HCT116 (cell line): ENCODE measurements around the gene MND1. TPM values are rescaled to one million over a fixed set of nuclear protein-coding genes. Genes with fewer than 3 reads are reported as not detected.
A peak's percentile ranks its signal among the peaks of the same experiment; 100 is the strongest.

ENCODE experiments used
- ATAC-seq: fragments of 200-7000 bp; cut with Tn5 transposase; 2 replicates; pipeline ENCODE4 v1.9.1; 2020; ENCODE audit warnings: mild to moderate bottlenecking, moderate library complexity
- BruUV-seq: library from RNA; stranded (reverse); fragments of 400-500 nt; replicated peaks from 2 replicates; lab custom pipeline; 2021; lab: Mats Ljungman, UMichigan
- CTCF ChIA-PET: fragments of 300-600 bp; sonication (Branson Sonifier 250); formaldehyde crosslinking; loops from one replicate; lab custom pipeline; 2021; ENCODE audit warnings: antibody characterized with exemption; lab: Charles Lee
- POLR2A ChIA-PET: fragments of 300-600, 350-600 bp; sonication (Branson Sonifier 250); formaldehyde crosslinking; loops from one replicate; lab custom pipeline; 2021; ENCODE audit warnings: antibody characterized with exemption; lab: Charles Lee
- RAD21 ChIA-PET, 2 experiments: fragments of 300-600 bp; sonication (Branson Sonifier 250); formaldehyde crosslinking; loops; one replicate each; lab custom pipeline; 2023; ENCODE audit warnings: low total read pairs in 2 of 2; ENCODE audit not compliant: uncharacterized antibody in 2 of 2, unreplicated experiment in 2 of 2, low non-redundant PET in 1 of 2; lab: Charles Lee
- DNase-seq: peaks from one replicate; pipeline ENCODE4 v3.0.0-alpha.2; 2010; ENCODE audit warnings: low read depth, low spot score
- H2AFZ ChIP-seq: fragments of 200-600 bp; shearing (Covaris generic), sonication (generic); 2 replicates; pipeline ENCODE4 v1.6.1; 2017; ENCODE audit warnings: low read depth, mixed run types, mixed read lengths, antibody characterized with exemption, low read length; ENCODE audit not compliant: poor library complexity, severe bottlenecking
- H3K27ac ChIP-seq: 2 replicates; pipeline ENCODE4 v1.5.1; 2012; ENCODE audit warnings: low read depth, low read length
- H3K27me3 ChIP-seq: fragments of 200-600 bp; sonication (generic); 2 replicates; pipeline ENCODE4 v1.6.1; 2016; ENCODE audit warnings: mixed run types, low read length, mixed read lengths; ENCODE audit not compliant: insufficient read depth
- H3K36me3 ChIP-seq, 2 experiments: fragments of 200-500 bp in 1 of 2; fragments of 200-600 bp in 1 of 2; sonication (Bioruptor generic) in 1 of 2; sonication (generic) in 1 of 2; 2 replicates each; pipeline versions ENCODE4 v1.5.1 to v1.6.1; 2014 to 2016; ENCODE audit warnings: low read length in 2 of 2, inconsistent platforms in 1 of 2, mixed read lengths in 1 of 2, mixed run types in 1 of 2; ENCODE audit not compliant: insufficient read depth in 2 of 2, control insufficient read depth in 1 of 2
- H3K4me1 ChIP-seq, 2 experiments: fragments of 200-600 bp in 1 of 2; sonication (generic) in 1 of 2; 2 replicates each; pipeline versions ENCODE4 v1.5.1 to v1.6.1; 2012 to 2017; ENCODE audit warnings: low read length in 2 of 2, inconsistent platforms in 1 of 2, mild to moderate bottlenecking in 1 of 2, mixed read lengths in 1 of 2, mixed run types in 1 of 2, moderate library complexity in 1 of 2; ENCODE audit not compliant: insufficient read depth in 2 of 2, control insufficient read depth in 1 of 2
- H3K4me2 ChIP-seq: fragments of 200-600 bp; sonication (generic); 2 replicates; pipeline ENCODE4 v1.6.1; 2017; ENCODE audit warnings: mixed run types, low read length, mixed read lengths
- H3K4me3 ChIP-seq, 2 experiments: fragments of 200-600 bp in 1 of 2; sonication (generic) in 1 of 2; replicated peaks in 1 of 2; 2 replicates each; pipeline ENCODE4 v1.5.1; 2011 to 2016; ENCODE audit warnings: low read length in 2 of 2, control low read depth in 1 of 2, low read depth in 1 of 2, mild to moderate bottlenecking in 1 of 2, mixed read lengths in 1 of 2, mixed run types in 1 of 2
- H3K79me2 ChIP-seq: fragments of 200-600 bp; sonication (generic); 2 replicates; pipeline ENCODE4 v1.6.1; 2017; ENCODE audit warnings: mild to moderate bottlenecking, mixed run types, low read length, moderate library complexity, mixed read lengths; ENCODE audit not compliant: insufficient read depth
- H3K9ac ChIP-seq: fragments of 200-600 bp; sonication (generic); 2 replicates; pipeline ENCODE4 v1.6.1; 2016; ENCODE audit warnings: low read length, mixed read lengths
- H3K9me2 ChIP-seq: fragments of 200-600 bp; sonication (generic), shearing (Covaris generic); 2 replicates; pipeline ENCODE4 v1.6.1; 2017; ENCODE audit warnings: mixed run types, mild to moderate bottlenecking, moderate library complexity; ENCODE audit not compliant: insufficient read depth
- H3K9me3 ChIP-seq, 2 experiments: fragments of 200-500 bp in 1 of 2; fragments of 200-600 bp in 1 of 2; sonication (Bioruptor generic) in 1 of 2; sonication (generic) in 1 of 2; 2 replicates each; pipeline ENCODE4 v1.6.1; 2014 to 2017; ENCODE audit warnings: low read length in 2 of 2, mixed read lengths in 2 of 2, inconsistent platforms in 1 of 2, low read depth in 1 of 2, mild to moderate bottlenecking in 1 of 2, mixed run types in 1 of 2, moderate library complexity in 1 of 2; ENCODE audit not compliant: control insufficient read depth in 1 of 2, insufficient read depth in 1 of 2
- H4K20me1 ChIP-seq: fragments of 200-600 bp; sonication (generic), shearing (Covaris generic); 2 replicates; pipeline ENCODE4 v1.6.1; 2017; ENCODE audit warnings: mixed run types, mild to moderate bottlenecking, moderate library complexity; ENCODE audit not compliant: insufficient read depth
- CBX3 ChIP-seq: IDR thresholded peaks from 2 replicates; pipeline ENCODE4 v1.6.1; 2012; ENCODE audit warnings: low read depth
- CEBPB ChIP-seq: IDR thresholded peaks from 2 replicates; pipeline ENCODE4 v1.6.1; 2012; ENCODE audit warnings: low read depth
- FOSL1 ChIP-seq: IDR thresholded peaks from 2 replicates; pipeline ENCODE4 v1.6.1; 2012; ENCODE audit warnings: low read depth
- JUND ChIP-seq: IDR thresholded peaks from 2 replicates; pipeline ENCODE4 v1.6.1; 2012
- RAD21 ChIP-seq: IDR thresholded peaks from 2 replicates; pipeline ENCODE4 v1.6.1; 2012; ENCODE audit warnings: low read depth, mild to moderate bottlenecking
- SP1 ChIP-seq: IDR thresholded peaks from 2 replicates; pipeline ENCODE4 v1.6.1; 2012; ENCODE audit warnings: low read depth
- YY1 ChIP-seq: IDR thresholded peaks from 2 replicates; pipeline ENCODE4 v1.6.1; 2011; ENCODE audit warnings: low read length, low read depth, moderate library complexity, mild to moderate bottlenecking; ENCODE audit not compliant: insufficient replicate concordance; ENCODE audit errors: extremely low read depth
- intact Hi-C: fragments of 100-400 bp; cut with micrococcal nuclease; formaldehyde crosslinking; loops from 2 replicates; pipeline ENCODE4 v1.10.0; 2022
- total RNA-seq: library from RNA; stranded (reverse); gene quantifications from one replicate; pipeline ENCODE4 v1.2.1, GENCODE V29; 2021; ENCODE audit not compliant: unreplicated experiment
- TF ChIP-seq, protein P1 (sequence below): IDR thresholded peaks from 2 replicates; pipeline ENCODE4 v1.6.1; 2012
- TF ChIP-seq, protein P2 (sequence below): IDR thresholded peaks from 2 replicates; pipeline ENCODE4 v1.6.1; 2012
- TF ChIP-seq, protein P3 (sequence below): IDR thresholded peaks from 2 replicates; pipeline ENCODE4 v1.6.1; 2011; ENCODE audit warnings: mild to moderate bottlenecking, low read length, moderate library complexity; ENCODE audit not compliant: insufficient replicate concordance; ENCODE audit errors: extremely low read depth
- TF ChIP-seq, protein P4 (sequence below): IDR thresholded peaks from 2 replicates; pipeline ENCODE4 v1.6.1; 2012; ENCODE audit warnings: low read depth

MND1 gene
- total RNA-seq, 1 experiment from 2014 or later = 29.9 TPM

- no peak overlapping the region for H3K4me3 ChIP-seq
- no peaks in the 10 kb centered on the region for H4K20me1 ChIP-seq
- no peak overlapping the region for H3K4me2 ChIP-seq
- H3K9me3 ChIP-seq = no peaks in the 10 kb centered on the region
- intact Hi-C loops = no loop called here
- TF ChIP-seq CBX3 = no peak
- no peak for TF ChIP-seq CEBPB
- no peak for TF ChIP-seq RAD21
- TF ChIP-seq, protein P1, sequence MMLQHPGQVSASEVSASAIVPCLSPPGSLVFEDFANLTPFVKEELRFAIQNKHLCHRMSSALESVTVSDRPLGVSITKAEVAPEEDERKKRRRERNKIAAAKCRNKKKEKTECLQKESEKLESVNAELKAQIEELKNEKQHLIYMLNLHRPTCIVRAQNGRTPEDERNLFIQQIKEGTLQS = no peak
- TF ChIP-seq, protein P2, sequence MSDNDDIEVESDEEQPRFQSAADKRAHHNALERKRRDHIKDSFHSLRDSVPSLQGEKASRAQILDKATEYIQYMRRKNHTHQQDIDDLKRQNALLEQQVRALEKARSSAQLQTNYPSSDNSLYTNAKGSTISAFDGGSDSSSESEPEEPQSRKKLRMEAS = no peak
- no peak for TF ChIP-seq SP1
- TF ChIP-seq, protein P3, sequence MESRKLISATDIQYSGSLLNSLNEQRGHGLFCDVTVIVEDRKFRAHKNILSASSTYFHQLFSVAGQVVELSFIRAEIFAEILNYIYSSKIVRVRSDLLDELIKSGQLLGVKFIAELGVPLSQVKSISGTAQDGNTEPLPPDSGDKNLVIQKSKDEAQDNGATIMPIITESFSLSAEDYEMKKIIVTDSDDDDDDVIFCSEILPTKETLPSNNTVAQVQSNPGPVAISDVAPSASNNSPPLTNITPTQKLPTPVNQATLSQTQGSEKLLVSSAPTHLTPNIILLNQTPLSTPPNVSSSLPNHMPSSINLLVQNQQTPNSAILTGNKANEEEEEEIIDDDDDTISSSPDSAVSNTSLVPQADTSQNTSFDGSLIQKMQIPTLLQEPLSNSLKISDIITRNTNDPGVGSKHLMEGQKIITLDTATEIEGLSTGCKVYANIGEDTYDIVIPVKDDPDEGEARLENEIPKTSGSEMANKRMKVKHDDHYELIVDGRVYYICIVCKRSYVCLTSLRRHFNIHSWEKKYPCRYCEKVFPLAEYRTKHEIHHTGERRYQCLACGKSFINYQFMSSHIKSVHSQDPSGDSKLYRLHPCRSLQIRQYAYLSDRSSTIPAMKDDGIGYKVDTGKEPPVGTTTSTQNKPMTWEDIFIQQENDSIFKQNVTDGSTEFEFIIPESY = no peak
- no peaks in the 10 kb centered on the region for H3K27me3 ChIP-seq
- BruUV-seq = no TSS peak
- no peaks in the 10 kb centered on the region for H3K79me2 ChIP-seq
- POLR2A ChIA-PET = no interaction called here
- RAD21 ChIA-PET = no interaction called here
- no peak overlapping the region for H3K9ac ChIP-seq
- H3K36me3 ChIP-seq = no peaks in the 10 kb centered on the region
- no peak for DNase-seq
- peaks cover 7 to 12% of the 10 kb centered on the region in 2 experiments; a peak in 3 of 4 replicates for H3K4me1 ChIP-seq
- ATAC-seq = no peak
- no peaks in the 10 kb centered on the region for H3K9me2 ChIP-seq
- H2AFZ ChIP-seq = no peak overlapping the region
- no peak overlapping the region for H3K27ac ChIP-seq
- CTCF ChIA-PET = no interaction called here
Measured at GRCh38 chr4:153325558-153325957, 18.9 kb upstream of the MND1 start.

- RAD21 ChIA-PET = interaction anchor here in 1 of 2 experiments (0.6 kb wide), 1 partner anchor 119 kb away, joined by 3 read pairs; no protein-coding TSS in a partner anchor
- DNase-seq = peak; percentile 15
- no peaks in the 10 kb centered on the region for H3K9me2 ChIP-seq
- POLR2A ChIA-PET = no interaction called here
- CTCF ChIA-PET = no interaction called here
- H3K27me3 ChIP-seq = no peaks in the 10 kb centered on the region
- no peak overlapping the region for H3K27ac ChIP-seq
- no peaks in the 10 kb centered on the region for H3K79me2 ChIP-seq
- no peak overlapping the region for H3K4me3 ChIP-seq
- no peaks in the 10 kb centered on the region for H3K9me3 ChIP-seq
- BruUV-seq = no TSS peak
- H3K9ac ChIP-seq = no peak overlapping the region
- H2AFZ ChIP-seq = no peak overlapping the region
- peak overlapping the region; percentile 57 for H3K4me2 ChIP-seq
- intact Hi-C loops = no loop called here
- peaks cover 7 to 12% of the 10 kb centered on the region in 2 experiments; a peak in 3 of 4 replicates for H3K4me1 ChIP-seq
- TF ChIP-seq SP1 (peak; percentile 55), CEBPB (peak; percentile 53; the same call in 1 of the 2 replicates), FOSL1 (peak; percentile 55), JUND (peak; percentile 73), CBX3 (peak; percentile 83; the same call in 1 of the 2 replicates), YY1 (no peak)
- TF ChIP-seq, protein P4, sequence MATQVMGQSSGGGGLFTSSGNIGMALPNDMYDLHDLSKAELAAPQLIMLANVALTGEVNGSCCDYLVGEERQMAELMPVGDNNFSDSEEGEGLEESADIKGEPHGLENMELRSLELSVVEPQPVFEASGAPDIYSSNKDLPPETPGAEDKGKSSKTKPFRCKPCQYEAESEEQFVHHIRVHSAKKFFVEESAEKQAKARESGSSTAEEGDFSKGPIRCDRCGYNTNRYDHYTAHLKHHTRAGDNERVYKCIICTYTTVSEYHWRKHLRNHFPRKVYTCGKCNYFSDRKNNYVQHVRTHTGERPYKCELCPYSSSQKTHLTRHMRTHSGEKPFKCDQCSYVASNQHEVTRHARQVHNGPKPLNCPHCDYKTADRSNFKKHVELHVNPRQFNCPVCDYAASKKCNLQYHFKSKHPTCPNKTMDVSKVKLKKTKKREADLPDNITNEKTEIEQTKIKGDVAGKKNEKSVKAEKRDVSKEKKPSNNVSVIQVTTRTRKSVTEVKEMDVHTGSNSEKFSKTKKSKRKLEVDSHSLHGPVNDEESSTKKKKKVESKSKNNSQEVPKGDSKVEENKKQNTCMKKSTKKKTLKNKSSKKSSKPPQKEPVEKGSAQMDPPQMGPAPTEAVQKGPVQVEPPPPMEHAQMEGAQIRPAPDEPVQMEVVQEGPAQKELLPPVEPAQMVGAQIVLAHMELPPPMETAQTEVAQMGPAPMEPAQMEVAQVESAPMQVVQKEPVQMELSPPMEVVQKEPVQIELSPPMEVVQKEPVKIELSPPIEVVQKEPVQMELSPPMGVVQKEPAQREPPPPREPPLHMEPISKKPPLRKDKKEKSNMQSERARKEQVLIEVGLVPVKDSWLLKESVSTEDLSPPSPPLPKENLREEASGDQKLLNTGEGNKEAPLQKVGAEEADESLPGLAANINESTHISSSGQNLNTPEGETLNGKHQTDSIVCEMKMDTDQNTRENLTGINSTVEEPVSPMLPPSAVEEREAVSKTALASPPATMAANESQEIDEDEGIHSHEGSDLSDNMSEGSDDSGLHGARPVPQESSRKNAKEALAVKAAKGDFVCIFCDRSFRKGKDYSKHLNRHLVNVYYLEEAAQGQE = no peak
- TF ChIP-seq, protein P2 = 0 out of 2 replicates have a peak, but pooled peaks have one; percentile 15
- TF ChIP-seq, all 23 proteins: peak for 6
- Histone ChIP-seq H3K36me3 (no peaks in the 10 kb centered on the region), H4K20me1 (no peaks in the 10 kb centered on the region)
- ATAC-seq = peak; percentile 75
Measured at GRCh38 chr4:153326513-153326912, 18.0 kb upstream of the MND1 start.
